Coronary artery (tissue), 2 donors: ENCODE data around the gene TGFB2.

ENCODE experiments used
- DNase-seq: peaks from one replicate; pipeline ENCODE4 v3.0.0-alpha.2; 2017; ENCODE audit warnings: low spot score
- H3K27ac ChIP-seq, 2 donors: fragments of 200-600 bp; sonication (generic); one replicate each; pipeline ENCODE4 v1.5.1; 2016 to 2019
- H3K4me3 ChIP-seq: fragments of 200-600 bp; sonication (generic); 2 replicates; pipeline ENCODE4 v1.5.1; 2016; ENCODE audit warnings: mild to moderate bottlenecking, moderate library complexity
- TF ChIP-seq, protein P1 (sequence below): fragments of 200-600 bp; sonication (generic); IDR thresholded peaks from one replicate; pipeline ENCODE4 v1.5.1; 2019; ENCODE audit warnings: antibody characterized with exemption

TGFB2 gene

GRCh38 chr1:218431476-218431875, 86.3 kb downstream of the TGFB2 start:
- TF ChIP-seq, protein P1, sequence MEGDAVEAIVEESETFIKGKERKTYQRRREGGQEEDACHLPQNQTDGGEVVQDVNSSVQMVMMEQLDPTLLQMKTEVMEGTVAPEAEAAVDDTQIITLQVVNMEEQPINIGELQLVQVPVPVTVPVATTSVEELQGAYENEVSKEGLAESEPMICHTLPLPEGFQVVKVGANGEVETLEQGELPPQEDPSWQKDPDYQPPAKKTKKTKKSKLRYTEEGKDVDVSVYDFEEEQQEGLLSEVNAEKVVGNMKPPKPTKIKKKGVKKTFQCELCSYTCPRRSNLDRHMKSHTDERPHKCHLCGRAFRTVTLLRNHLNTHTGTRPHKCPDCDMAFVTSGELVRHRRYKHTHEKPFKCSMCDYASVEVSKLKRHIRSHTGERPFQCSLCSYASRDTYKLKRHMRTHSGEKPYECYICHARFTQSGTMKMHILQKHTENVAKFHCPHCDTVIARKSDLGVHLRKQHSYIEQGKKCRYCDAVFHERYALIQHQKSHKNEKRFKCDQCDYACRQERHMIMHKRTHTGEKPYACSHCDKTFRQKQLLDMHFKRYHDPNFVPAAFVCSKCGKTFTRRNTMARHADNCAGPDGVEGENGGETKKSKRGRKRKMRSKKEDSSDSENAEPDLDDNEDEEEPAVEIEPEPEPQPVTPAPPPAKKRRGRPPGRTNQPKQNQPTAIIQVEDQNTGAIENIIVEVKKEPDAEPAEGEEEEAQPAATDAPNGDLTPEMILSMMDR, result no peak
- Histone ChIP-seq H3K4me3 (no peak overlapping the region), H3K27ac (no peak overlapping the region)
- no peak for DNase-seq

DNA sequence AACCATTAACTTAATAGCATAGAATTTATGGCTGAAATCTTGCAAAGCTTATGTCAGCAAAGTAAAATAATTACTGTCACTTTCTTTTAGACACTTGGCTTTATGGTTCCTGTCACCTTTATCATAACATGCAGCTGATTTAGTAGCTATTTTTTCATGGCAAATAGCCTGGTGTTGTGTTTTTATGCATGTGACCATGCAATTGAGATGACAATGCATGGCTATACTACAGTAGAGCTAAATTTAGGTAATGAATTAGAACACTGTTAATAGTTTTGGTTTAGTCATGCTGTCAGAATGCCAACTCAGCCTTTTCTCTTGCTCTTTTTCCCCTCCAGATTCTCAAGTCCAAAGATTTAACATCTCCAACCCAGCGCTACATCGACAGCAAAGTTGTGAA, 88.6 kb downstream of the TGFB2 start:
- no peak for DNase-seq
- TF ChIP-seq, protein P1, result no peak
- no peak overlapping the region for H3K4me3 ChIP-seq
- no peak overlapping the region for H3K27ac ChIP-seq

DNA sequence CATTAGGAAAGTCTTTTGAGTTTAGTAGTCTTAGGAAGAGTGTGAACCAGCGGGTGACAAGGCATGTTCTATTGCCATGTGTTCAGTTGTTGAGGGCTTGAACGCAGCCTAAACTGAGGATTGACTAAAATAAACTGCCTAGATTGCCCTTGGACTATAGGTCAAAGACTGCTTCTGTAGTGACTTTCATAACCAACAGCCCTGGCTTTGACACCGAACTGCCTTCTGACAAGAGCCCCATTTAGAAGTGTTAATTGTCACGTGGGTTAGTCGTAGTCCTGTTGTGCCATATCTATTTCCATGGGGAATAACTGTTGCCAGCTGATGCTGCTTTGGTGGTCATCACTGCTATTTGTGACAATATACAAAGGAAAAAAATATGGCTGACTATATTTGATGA, 90.4 kb downstream of the TGFB2 start:
- no peak overlapping the region for H3K4me3 ChIP-seq
- H3K27ac ChIP-seq, result no peak overlapping the region
- TF ChIP-seq, protein P1, result no peak
- no peak for DNase-seq

DNA sequence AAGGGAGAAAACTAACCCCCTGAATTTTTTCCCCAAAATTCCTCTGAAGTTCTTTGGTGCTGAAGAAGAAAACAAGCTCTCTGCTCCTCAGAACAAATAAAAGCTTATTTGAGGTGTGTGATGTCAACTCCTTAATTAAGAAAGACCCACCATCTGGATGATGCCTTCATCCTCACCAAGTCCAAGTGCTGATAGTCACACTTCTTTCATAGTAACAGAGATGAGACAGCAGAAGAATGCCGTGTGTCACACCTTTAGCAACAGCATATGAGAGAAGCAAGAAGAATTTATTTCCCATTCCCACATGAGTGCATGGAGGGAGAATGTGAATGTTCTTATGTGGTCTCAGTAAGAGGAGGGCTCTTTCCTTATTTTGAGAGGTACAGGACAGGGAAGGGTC, 91.2 kb downstream of the TGFB2 start:
- TF ChIP-seq, protein P1, result no peak
- no peak for DNase-seq
- Histone ChIP-seq H3K4me3 (no peak overlapping the region), H3K27ac (no peak overlapping the region)

GRCh38 chr1:218436997-218437396, 91.9 kb downstream of the TGFB2 start:
- H3K27ac ChIP-seq, result no peak overlapping the region
- TF ChIP-seq, protein P1, result no peak
- no peak overlapping the region for H3K4me3 ChIP-seq
- no peak for DNase-seq

- H3K4me3 ChIP-seq, result no peak overlapping the region
- peak overlapping the region; percentile 9 to 36 for H3K27ac ChIP-seq
- no peak for DNase-seq
- TF ChIP-seq, protein P1, result no peak
These were observed 94.6 kb downstream of the TGFB2 start for GRCh38 chr1:218439541-218440295.

DNA sequence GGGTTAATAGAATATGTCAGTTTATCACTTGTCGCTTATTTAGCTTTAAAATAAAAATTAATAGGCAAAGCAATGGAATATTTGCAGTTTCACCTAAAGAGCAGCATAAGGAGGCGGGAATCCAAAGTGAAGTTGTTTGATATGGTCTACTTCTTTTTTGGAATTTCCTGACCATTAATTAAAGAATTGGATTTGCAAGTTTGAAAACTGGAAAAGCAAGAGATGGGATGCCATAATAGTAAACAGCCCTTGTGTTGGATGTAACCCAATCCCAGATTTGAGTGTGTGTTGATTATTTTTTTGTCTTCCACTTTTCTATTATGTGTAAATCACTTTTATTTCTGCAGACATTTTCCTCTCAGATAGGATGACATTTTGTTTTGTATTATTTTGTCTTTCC, 98.1 kb downstream of the TGFB2 start:
- no peak for DNase-seq
- Histone ChIP-seq H3K27ac (no peak overlapping the region), H3K4me3 (no peak overlapping the region)
- TF ChIP-seq, protein P1, result no peak
